OCI-LY7 (cell line): ENCODE results near the gene MACROD2. TPM values are rescaled to one million over a fixed set of nuclear protein-coding genes. Genes with fewer than 3 reads are reported as not detected.
A peak's percentile ranks its signal among the peaks of the same experiment; 100 is the strongest.

Experiments
- BruUV-seq: library from RNA; stranded (reverse); fragments of 400-500 nt; replicated peaks from 2 replicates; lab custom pipeline; 2021; lab: Mats Ljungman, UMichigan
- CTCF ChIA-PET: fragments of 300-600 bp; sonication (Branson Sonifier 250); formaldehyde crosslinking; loops from one replicate; lab custom pipeline; 2022; ENCODE audit warnings: antibody characterized with exemption; ENCODE audit not compliant: unreplicated experiment; lab: Charles Lee
- POLR2A ChIA-PET: fragments of 300-600 bp; sonication (Branson Sonifier 250); formaldehyde crosslinking; loops from one replicate; lab custom pipeline; 2022; ENCODE audit warnings: antibody characterized with exemption; lab: Charles Lee
- DNase-seq: peaks from one replicate; pipeline ENCODE4 v3.0.0-alpha.2; 2015; ENCODE audit warnings: low spot score
- H2AFZ ChIP-seq: fragments of 200-600 bp; sonication (generic), shearing (Covaris generic); 2 replicates; pipeline ENCODE4 v1.6.1; 2014; ENCODE audit warnings: mild to moderate bottlenecking, antibody characterized with exemption, low read length, moderate library complexity
- H3K27ac ChIP-seq: fragments of 200-600 bp; sonication (generic); 2 replicates; pipeline ENCODE4 v1.5.1; 2014; ENCODE audit warnings: mixed run types, low read depth, mild to moderate bottlenecking, moderate library complexity, low read length, inconsistent platforms; ENCODE audit not compliant: poor library complexity, severe bottlenecking
- H3K36me3 ChIP-seq: fragments of 200-600 bp; sonication (generic); 2 replicates; pipeline ENCODE4 v1.6.1; 2014; ENCODE audit warnings: mild to moderate bottlenecking, antibody characterized with exemption, low read length, moderate library complexity, mixed read lengths; ENCODE audit not compliant: insufficient read depth
- H3K4me1 ChIP-seq: fragments of 200-600 bp; sonication (generic); 2 replicates; pipeline ENCODE4 v1.5.1; 2014; ENCODE audit warnings: mild to moderate bottlenecking, low read length; ENCODE audit not compliant: insufficient read depth, poor library complexity, severe bottlenecking
- H3K4me2 ChIP-seq: fragments of 200-600 bp; sonication (generic); 2 replicates; pipeline ENCODE4 v1.6.1; 2014; ENCODE audit warnings: mild to moderate bottlenecking, low read length
- H3K4me3 ChIP-seq: fragments of 200-600 bp; sonication (generic); 2 replicates; pipeline ENCODE4 v1.5.1; 2014; ENCODE audit warnings: mild to moderate bottlenecking, low read depth, low read length; ENCODE audit not compliant: poor library complexity, severe bottlenecking
- H3K79me2 ChIP-seq: fragments of 200-600 bp; sonication (generic); 2 replicates; pipeline ENCODE4 v1.6.1; 2016; ENCODE audit warnings: low read depth, mild to moderate bottlenecking, low read length, moderate library complexity, mixed read lengths; ENCODE audit not compliant: insufficient read depth
- H3K9me2 ChIP-seq: fragments of 200-600 bp; sonication (generic); 2 replicates; pipeline ENCODE4 v1.6.1; 2016; ENCODE audit warnings: mild to moderate bottlenecking, low read length, mixed read lengths; ENCODE audit not compliant: insufficient read depth
- H3K9me3 ChIP-seq: fragments of 200-600 bp; sonication (generic); 2 replicates; pipeline ENCODE4 v1.6.1; 2014; ENCODE audit warnings: mild to moderate bottlenecking, mixed run types, low read length, mixed read lengths
- H4K20me1 ChIP-seq: fragments of 200-600 bp; sonication (generic); 2 replicates; pipeline ENCODE4 v1.6.1; 2014; ENCODE audit warnings: mild to moderate bottlenecking, antibody characterized with exemption, low read length, moderate library complexity, mixed read lengths; ENCODE audit not compliant: insufficient read depth
- CTCF ChIP-seq: fragments of 200-600 bp; sonication (generic); conservative IDR thresholded peaks from 2 replicates; pipeline ENCODE4 v1.5.1; 2014; ENCODE audit warnings: mild to moderate bottlenecking, antibody characterized with exemption, low read length, moderate library complexity, mixed read lengths
- EZH2phosphoT487 ChIP-seq: fragments of 200-600 bp; sonication (generic); IDR thresholded peaks from 2 replicates; pipeline ENCODE4 v1.6.1; 2018; ENCODE audit warnings: low read depth, borderline replicate concordance, mild to moderate bottlenecking, mixed run types, antibody characterized with exemption, low read length, moderate library complexity, mixed read lengths
- intact Hi-C: fragments of 100-400 bp; cut with micrococcal nuclease; formaldehyde crosslinking; loops from one replicate; pipeline ENCODE4 v1.10.0; 2022; ENCODE audit not compliant: unreplicated experiment
- total RNA-seq, 2 experiments: library from RNA; depleted of rRNA in 1 of 2; stranded (reverse); fragments of >200 nt in 1 of 2; shearing (Covaris generic) in 1 of 2; gene quantifications; 2 replicates each; pipeline ENCODE4 v1.2.3, GENCODE V29; 2014 to 2022

MACROD2 gene
- total RNA-seq, 2 experiments from 2014 or later, result 0.09 to 4.5 TPM

- Histone ChIP-seq H4K20me1 (no peaks in the 10 kb centered on the region), H3K9me2 (no peaks in the 10 kb centered on the region), H3K9me3 (no peaks in the 10 kb centered on the region), H3K27ac (no peak overlapping the region), H3K4me2 (no peak overlapping the region), H2AFZ (no peak overlapping the region), H3K4me1 (no peaks in the 10 kb centered on the region), H3K36me3 (no peaks in the 10 kb centered on the region), H3K4me3 (no peak overlapping the region), H3K79me2 (no peaks in the 10 kb centered on the region)
- no peak for TF ChIP-seq EZH2phosphoT487
- POLR2A ChIA-PET, result interaction anchor here (0.6 kb wide), 1 partner anchor 593 kb away, joined by 3 read pairs; no protein-coding TSS in a partner anchor
- no TSS peak for BruUV-seq
- CTCF ChIA-PET, result interaction anchor here (0.5 to 0.6 kb wide), 2 partner anchors 15 to 194 kb away, joined by 3 read pairs; no protein-coding TSS in a partner anchor
- intact Hi-C loops, result no loop called here
- DNase-seq, result no peak
Observed at GRCh38 chr20:15653396-15654207, 1658.3 kb downstream of the MACROD2 start.

GRCh38 chr20:15654208-15654649 lies 1658.9 kb downstream of the MACROD2 start:
- Histone ChIP-seq H2AFZ (no peak overlapping the region), H3K4me1 (no peaks in the 10 kb centered on the region), H3K36me3 (no peaks in the 10 kb centered on the region), H3K4me3 (no peak overlapping the region), H3K27ac (no peak overlapping the region), H3K9me2 (no peaks in the 10 kb centered on the region), H3K79me2 (no peaks in the 10 kb centered on the region), H3K9me3 (no peaks in the 10 kb centered on the region), H3K4me2 (no peak overlapping the region), H4K20me1 (no peaks in the 10 kb centered on the region)
- TF ChIP-seq CTCF, result peak; percentile 82
- no peak for TF ChIP-seq EZH2phosphoT487
- ChIA-PET CTCF (interaction anchor here (0.6 kb wide), 1 partner anchor 194 kb away, joined by 3 read pairs; no protein-coding TSS in a partner anchor), POLR2A (interaction anchor here (0.6 kb wide), 1 partner anchor 593 kb away, joined by 3 read pairs; no protein-coding TSS in a partner anchor)
- DNase-seq, result peak; percentile 62
- intact Hi-C loops, result no loop called here
- BruUV-seq, result no TSS peak

GRCh38 chr20:15655295-15655874 lies 1660.1 kb downstream of the MACROD2 start:
- Histone ChIP-seq H4K20me1 (no peaks in the 10 kb centered on the region), H2AFZ (no peak overlapping the region), H3K4me2 (no peak overlapping the region), H3K27ac (no peak overlapping the region), H3K9me2 (no peaks in the 10 kb centered on the region), H3K4me3 (no peak overlapping the region), H3K36me3 (no peaks in the 10 kb centered on the region), H3K4me1 (no peaks in the 10 kb centered on the region), H3K79me2 (no peaks in the 10 kb centered on the region), H3K9me3 (no peaks in the 10 kb centered on the region)
- intact Hi-C loops, result no loop called here
- ChIA-PET CTCF (no interaction called here), POLR2A (no interaction called here)
- TF ChIP-seq EZH2phosphoT487 (no peak), CTCF (no peak)
- BruUV-seq, result no TSS peak
- no peak for DNase-seq
